ENCODE measurements around the gene ABCF1. TPM values are rescaled to one million over a fixed set of nuclear protein-coding genes. Genes with fewer than 3 reads are reported as not detected.
A peak's percentile ranks its signal among the peaks of the same experiment; 100 is the strongest.

The ABCF1 gene
- total RNA-seq, 1 experiment from 2014 or later = 63.9 TPM

- H3K36me3 Mint-ChIP-seq (ENCODE audit: insufficient read depth, unreplicated experiment) = peaks cover 55% of the 10 kb centered on the region
- no peaks in the 10 kb centered on the region for H3K27me3 Mint-ChIP-seq (ENCODE audit: insufficient read depth, unreplicated experiment)
- H3K4me3 Mint-ChIP-seq (ENCODE audit: unreplicated experiment) = peak overlapping the region; percentile 91
- TSS peak; percentile 51 for BruUV-seq (replicated peaks)
- H3K9me3 Mint-ChIP-seq (ENCODE audit: unreplicated experiment) = no peaks in the 10 kb centered on the region
- no peak for DNase-seq (ENCODE audit: unreplicated experiment)
- POLR2A ChIA-PET = interaction anchor here (0.5 to 5.7 kb wide), 19 partner anchors 9 to 457 kb away, joined by 3 to 125 read pairs (median 5); partner anchors contain the start of genes ABCF1, C6orf136, MRPS18B and PPP1R10
- CTCF ChIA-PET = interaction anchor here (1.7 to 9.4 kb wide), 2 partner anchors 13 to 15 kb away, joined by 4 to 116 read pairs; no protein-coding TSS in a partner anchor
- peaks cover 16% of the 10 kb centered on the region for H3K4me1 Mint-ChIP-seq (ENCODE audit: insufficient read depth, unreplicated experiment)
- peak overlapping the region; percentile 99 for H3K27ac Mint-ChIP-seq (ENCODE audit: low read depth, unreplicated experiment)
- intact Hi-C loops (cut with micrococcal nuclease) = loop anchor here (10.0 kb wide), 1 partner anchor 527 kb away; no protein-coding TSS in a partner anchor
- TF ChIP-seq CTCF (IDR thresholded peaks at IDR 0.05; ENCODE audit: unreplicated experiment) = no peak
Measured at GRCh38 chr6:30557683-30557981, 13.6 kb upstream of the ABCF1 start.

GRCh38 chr6:30560930-30561329, 10.3 kb upstream of the ABCF1 start:
- no TSS peak for BruUV-seq (replicated peaks)
- CTCF ChIA-PET = interaction anchor here (0.6 kb wide), 1 partner anchor 35 kb away, joined by 3 read pairs; no protein-coding TSS in a partner anchor
- Mint-ChIP-seq H3K9me3 (ENCODE audit: unreplicated experiment) (no peaks in the 10 kb centered on the region), H3K36me3 (ENCODE audit: insufficient read depth, unreplicated experiment) (peaks cover 49% of the 10 kb centered on the region), H3K27ac (ENCODE audit: low read depth, unreplicated experiment) (no peak overlapping the region), H3K4me3 (ENCODE audit: unreplicated experiment) (no peak overlapping the region), H3K27me3 (ENCODE audit: insufficient read depth, unreplicated experiment) (no peaks in the 10 kb centered on the region), H3K4me1 (ENCODE audit: insufficient read depth, unreplicated experiment) (peaks cover 18% of the 10 kb centered on the region)
- no peak for TF ChIP-seq CTCF (IDR thresholded peaks at IDR 0.05; ENCODE audit: unreplicated experiment)
- POLR2A ChIA-PET = interaction anchor here (1.0 kb wide), 1 partner anchor 9 kb away, joined by 9 read pairs; the partner anchor contains the start of gene ABCF1
- intact Hi-C loops (cut with micrococcal nuclease) = no loop called here
- DNase-seq (ENCODE audit: unreplicated experiment) = no peak

- ChIA-PET POLR2A (interaction anchor here (0.6 to 1.3 kb wide), 2 partner anchors 13 to 36 kb away, joined by 3 read pairs; no protein-coding TSS in a partner anchor), CTCF (interaction anchor here (0.6 to 1.2 kb wide), 3 partner anchors 20 to 524 kb away, joined by 3 read pairs; no protein-coding TSS in a partner anchor)
- intact Hi-C loops (cut with micrococcal nuclease) = no loop called here
- no peak for TF ChIP-seq CTCF (IDR thresholded peaks at IDR 0.05; ENCODE audit: unreplicated experiment)
- Mint-ChIP-seq H3K4me3 (ENCODE audit: unreplicated experiment) (no peak overlapping the region), H3K36me3 (ENCODE audit: insufficient read depth, unreplicated experiment) (peaks cover 44% of the 10 kb centered on the region), H3K27ac (ENCODE audit: low read depth, unreplicated experiment) (no peak overlapping the region), H3K4me1 (ENCODE audit: insufficient read depth, unreplicated experiment) (peaks cover 14% of the 10 kb centered on the region), H3K27me3 (ENCODE audit: insufficient read depth, unreplicated experiment) (no peaks in the 10 kb centered on the region), H3K9me3 (ENCODE audit: unreplicated experiment) (no peaks in the 10 kb centered on the region)
- BruUV-seq (replicated peaks) = no TSS peak
- no peak for DNase-seq (ENCODE audit: unreplicated experiment)
Measured at GRCh38 chr6:30562470-30563425, 8.5 kb upstream of the ABCF1 start.

GRCh38 chr6:30564114-30564513, 7.1 kb upstream of the ABCF1 start:
- ChIA-PET CTCF (interaction anchor here (0.5 to 1.2 kb wide), 4 partner anchors 22 to 1102 kb away, joined by 3 read pairs; no protein-coding TSS in a partner anchor), POLR2A (no interaction called here)
- Mint-ChIP-seq H3K4me3 (ENCODE audit: unreplicated experiment) (no peak overlapping the region), H3K9me3 (ENCODE audit: unreplicated experiment) (no peaks in the 10 kb centered on the region), H3K36me3 (ENCODE audit: insufficient read depth, unreplicated experiment) (peaks cover 35% of the 10 kb centered on the region), H3K4me1 (ENCODE audit: insufficient read depth, unreplicated experiment) (peaks cover 18% of the 10 kb centered on the region), H3K27ac (ENCODE audit: low read depth, unreplicated experiment) (no peak overlapping the region), H3K27me3 (ENCODE audit: insufficient read depth, unreplicated experiment) (no peaks in the 10 kb centered on the region)
- intact Hi-C loops (cut with micrococcal nuclease) = no loop called here
- no peak for TF ChIP-seq CTCF (IDR thresholded peaks at IDR 0.05; ENCODE audit: unreplicated experiment)
- BruUV-seq (replicated peaks) = no TSS peak
- no peak for DNase-seq (ENCODE audit: unreplicated experiment)

Measured in MCF 10A (cell line).